SW 1271 (cell line): Measurements from ENCODE around the gene TECTB.
A peak's percentile ranks its signal among the peaks of the same experiment; 100 is the strongest.

ENCODE experiments used
- DNase-seq, 2 experiments: peaks; one replicate each; lab custom pipeline; 2025; lab: John Stamatoyannopoulos, UW

TECTB gene

GRCh38 chr10:112308125-112308502, 24.9 kb downstream of the TECTB start:
- no peak for DNase-seq

DNA sequence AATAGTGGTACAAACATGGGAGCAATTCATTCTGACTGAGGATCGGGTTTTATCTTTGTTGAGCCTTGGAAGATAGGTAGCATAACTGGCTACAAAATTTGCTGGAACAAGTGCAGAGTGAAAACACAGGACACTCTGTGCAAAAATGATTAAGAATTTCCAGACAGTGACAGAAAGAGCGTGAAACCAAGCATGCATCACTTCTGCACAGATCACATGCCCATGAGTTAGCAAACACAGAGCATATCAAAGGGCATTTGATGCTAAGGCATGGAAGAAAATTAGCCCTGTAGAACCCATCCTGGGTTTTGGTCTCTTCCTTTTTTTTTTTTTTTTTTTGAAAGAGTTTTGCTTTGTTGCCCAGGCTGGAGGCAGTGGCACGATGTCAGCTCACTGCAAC, 28.3 kb downstream of the TECTB start:
- DNase-seq = no peak

DNA sequence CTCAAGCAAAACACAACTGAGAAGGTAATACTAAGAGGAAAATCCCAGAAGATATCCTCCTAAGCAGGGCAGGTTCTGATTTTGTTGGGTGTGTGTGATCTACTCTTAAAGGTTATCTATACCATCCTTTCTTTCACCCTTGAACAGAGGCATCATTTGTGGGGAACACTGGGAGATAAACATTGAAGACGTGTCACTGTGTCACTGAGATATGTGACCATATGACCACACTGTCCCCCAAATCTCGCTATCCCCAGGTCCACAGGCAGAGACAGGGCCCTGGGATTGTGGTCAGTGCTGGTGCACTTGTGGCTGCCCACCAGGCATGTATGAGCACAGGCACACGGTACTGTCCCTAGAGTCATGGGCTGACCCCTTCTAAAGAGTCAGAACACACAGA, 30.0 kb downstream of the TECTB start:
- no peak for DNase-seq

GRCh38 chr10:112313911-112314310, 30.7 kb downstream of the TECTB start:
- DNase-seq = no peak

DNA sequence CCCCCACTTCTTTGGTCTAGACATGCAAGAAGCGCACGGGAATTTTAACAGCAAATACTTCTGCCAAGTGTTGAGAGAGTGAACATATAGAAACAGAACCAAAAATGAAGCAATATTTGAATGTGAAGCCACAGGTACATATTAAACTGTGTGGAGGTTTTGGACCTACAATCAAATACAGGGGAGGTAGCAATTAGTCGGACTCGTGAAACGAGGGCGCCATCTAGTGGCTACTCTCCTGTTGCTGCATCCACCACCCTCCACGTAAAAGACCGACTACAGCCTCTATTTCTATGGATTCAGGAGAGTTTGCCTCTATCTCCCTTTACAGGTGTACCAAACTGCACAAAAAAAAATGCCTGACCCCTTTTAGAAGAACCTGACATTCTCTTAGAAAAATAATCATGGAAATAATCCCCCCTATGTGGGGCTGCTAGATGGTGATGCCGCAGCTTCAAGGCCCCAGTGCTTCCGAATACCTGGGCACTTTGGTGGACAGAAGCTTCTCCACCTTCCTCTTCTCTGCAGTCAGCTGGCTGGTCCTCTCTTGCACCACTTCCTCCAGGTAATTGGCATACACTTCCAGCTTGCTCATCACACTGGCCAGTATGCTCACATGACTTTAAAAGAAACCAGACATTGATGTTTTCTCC, 31.7 kb downstream of the TECTB start:
- peak in 1 of 2 experiments; percentile 32 for DNase-seq

GRCh38 chr10:112327678-112328077, 44.5 kb downstream of the TECTB start:
- no peak for DNase-seq

DNA sequence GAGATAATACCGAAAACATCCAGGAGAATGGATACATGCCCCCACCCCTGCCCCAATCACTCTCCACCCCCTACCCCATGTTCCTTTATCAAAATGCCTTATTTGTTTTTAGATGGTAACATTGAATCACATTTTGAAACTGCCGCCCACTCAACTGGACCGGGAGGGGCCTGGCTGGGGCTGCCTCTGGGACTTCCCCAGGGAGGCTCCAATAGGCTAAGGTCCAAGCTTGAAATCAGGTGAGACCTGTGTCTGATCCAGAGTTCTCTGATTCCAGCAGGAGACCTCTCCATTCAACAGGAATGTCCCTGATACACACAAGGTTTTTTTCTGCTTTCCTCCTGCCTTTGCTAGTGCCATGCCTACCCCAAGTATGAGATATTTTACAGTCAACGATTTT, 47.0 kb downstream of the TECTB start:
- no peak for DNase-seq

DNA sequence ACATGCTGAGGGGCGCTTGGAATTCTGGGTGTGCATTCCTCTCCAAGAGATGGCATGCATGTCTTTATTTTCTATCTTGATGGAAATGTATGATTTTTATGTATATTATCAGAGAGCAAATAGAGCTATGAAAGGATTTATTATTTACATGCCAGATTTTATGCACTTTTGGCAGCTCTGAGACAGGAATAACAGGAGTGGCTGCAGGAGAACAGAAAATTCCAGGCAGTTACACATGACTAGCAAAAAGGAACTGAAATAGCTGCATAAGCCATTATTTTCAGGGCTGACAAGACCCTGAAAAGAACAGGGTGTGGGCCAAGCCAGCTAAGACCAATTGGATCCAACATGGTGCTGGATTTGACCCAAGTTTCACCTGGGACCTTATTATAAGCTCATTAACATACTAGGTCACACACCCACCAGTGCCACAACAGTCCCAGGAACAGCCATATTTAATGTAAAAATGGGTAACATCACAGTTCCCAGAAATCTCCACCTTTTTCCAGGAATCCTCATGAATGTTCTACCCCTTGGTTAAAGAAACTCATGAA, 47.5 kb downstream of the TECTB start:
- no peak for DNase-seq

DNA sequence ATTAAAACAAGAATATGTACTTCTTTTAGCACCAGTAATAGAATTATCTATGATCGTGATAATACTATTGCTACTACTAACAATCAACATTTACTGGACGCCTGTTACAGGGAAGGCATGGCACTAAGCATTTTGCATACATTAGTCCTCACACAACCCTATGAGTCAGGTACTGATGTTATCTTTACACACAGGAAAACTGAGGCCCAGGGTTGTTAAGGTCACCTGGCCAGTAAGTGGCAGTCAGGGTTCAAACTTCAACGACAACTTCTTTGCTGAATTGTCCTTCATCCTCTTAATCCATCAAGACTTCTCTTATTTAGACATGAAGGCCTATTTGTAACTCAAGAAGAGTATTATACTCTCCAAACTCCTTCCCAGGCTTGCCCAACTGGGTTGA, 48.8 kb downstream of the TECTB start:
- no peak for DNase-seq

DNA sequence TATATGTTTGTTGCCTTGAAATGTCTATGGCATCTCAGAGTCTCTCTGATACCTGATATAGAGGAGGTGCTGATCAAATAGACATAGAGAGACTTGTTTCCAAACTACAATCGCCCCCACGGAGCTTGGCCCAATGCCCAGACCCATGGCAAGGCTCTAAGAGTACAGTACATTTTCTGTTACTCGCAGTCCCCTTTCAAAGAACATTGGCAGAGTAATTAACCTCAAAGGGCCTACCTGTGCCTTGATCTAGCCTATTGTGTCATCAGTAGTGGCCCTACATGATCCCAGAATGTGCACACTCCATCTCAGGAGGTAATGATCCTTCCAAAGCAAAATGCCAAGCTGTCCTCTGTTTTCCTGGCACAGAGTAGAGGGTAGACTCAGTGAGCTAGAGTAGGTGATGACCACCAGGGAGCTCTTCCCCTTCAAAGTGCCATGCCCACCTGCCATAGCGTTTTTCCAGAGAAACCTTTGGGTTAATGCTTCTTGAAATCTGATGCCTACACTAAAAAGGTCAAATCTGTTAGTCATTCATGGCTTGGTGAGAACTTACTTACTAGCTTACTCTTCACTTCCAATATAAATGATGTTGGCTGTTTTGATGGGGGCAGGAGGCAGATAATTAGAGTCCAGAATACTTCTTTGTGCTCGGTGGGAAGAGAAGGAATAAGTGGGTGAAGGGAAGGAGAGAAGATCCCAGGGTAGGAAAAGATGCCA, 49.5 kb downstream of the TECTB start:
- DNase-seq = no peak

GRCh38 chr10:112333452-112333851, 50.3 kb downstream of the TECTB start:
- no peak for DNase-seq

GRCh38 chr10:112335111-112335867, 52.1 kb downstream of the TECTB start:
- DNase-seq = no peak

GRCh38 chr10:112335868-112336265, 52.7 kb downstream of the TECTB start:
- no peak for DNase-seq

DNA sequence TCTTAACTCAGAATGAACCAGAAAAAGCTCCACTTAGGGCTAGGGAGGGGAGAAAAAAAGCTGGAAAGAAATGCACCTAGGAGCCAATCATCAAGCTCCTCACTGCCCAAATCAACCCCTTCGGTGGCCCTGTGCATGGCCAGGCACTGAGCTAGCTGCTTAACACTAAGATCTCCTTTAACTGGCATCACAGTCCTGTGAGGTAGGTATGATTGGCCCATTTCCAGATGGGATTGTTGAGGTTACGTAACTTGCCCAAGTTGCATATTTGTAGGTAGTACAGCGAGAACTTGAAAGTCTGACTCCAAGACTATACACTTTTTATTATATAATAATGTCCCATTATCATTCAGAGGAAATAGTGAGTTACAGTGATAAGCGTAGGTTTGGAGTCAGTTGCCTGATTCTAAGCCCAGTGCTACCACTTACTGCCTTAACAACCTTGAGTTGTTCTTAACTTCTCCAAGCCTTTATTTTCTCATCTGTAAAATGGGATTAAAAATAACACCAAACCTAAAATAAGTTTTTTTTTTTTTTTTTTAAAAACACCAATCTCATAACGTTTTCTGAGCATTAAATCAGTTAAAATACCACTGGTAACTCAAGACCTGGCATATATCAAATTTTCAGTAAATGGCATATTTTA, 53.5 kb downstream of the TECTB start:
- DNase-seq = no peak

DNA sequence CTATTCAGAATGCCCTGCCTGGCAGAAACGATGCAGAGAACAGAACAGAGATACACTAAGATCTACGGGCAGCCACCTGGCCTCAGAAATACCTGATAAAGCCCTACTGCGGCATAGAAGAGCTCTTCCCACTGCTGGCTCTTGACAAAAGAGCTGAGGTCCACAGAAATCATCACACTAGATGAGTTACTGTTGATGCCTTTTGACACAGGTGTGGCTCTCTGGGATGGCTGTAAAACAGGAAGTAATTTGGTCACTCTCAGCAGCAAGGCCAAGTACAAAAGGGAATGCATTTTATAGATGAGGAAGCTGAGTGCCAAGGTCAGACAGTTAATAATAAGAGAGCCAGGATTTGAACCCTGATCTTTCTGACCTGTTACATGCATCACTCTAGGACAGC, 55.8 kb downstream of the TECTB start:
- DNase-seq = no peak

- DNase-seq = no peak
Measured at GRCh38 chr10:112340601-112341000, 57.4 kb downstream of the TECTB start.

GRCh38 chr10:112343056-112343806, 60.0 kb downstream of the TECTB start:
- DNase-seq = no peak

GRCh38 chr10:112344261-112344660, 61.1 kb downstream of the TECTB start:
- DNase-seq = no peak

- DNase-seq = no peak
Measured at GRCh38 chr10:112345202-112345601, 62.0 kb downstream of the TECTB start.

GRCh38 chr10:112345743-112346142, 62.5 kb downstream of the TECTB start:
- no peak for DNase-seq

DNA sequence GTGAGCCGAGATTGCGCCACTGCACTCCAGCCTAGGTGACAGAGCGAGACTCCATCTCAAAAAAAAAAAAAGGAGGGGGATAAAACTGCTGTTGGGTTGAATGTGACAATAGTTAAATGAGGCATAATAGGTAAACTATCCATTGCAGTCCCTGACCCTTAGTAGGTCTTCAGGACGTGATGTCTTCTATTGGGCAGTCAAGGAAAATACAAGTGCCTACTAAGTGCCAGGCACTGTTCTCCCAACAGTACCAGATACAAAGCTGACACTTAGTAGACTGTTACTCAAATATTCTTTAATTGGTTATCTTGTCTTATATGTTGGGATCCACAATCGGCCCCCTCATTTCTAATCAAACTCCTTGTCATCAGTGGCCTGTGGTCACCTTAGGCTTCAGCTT, 63.6 kb downstream of the TECTB start:
- no peak for DNase-seq
